Measurements from ENCODE around the gene MAPK14.

DNA sequence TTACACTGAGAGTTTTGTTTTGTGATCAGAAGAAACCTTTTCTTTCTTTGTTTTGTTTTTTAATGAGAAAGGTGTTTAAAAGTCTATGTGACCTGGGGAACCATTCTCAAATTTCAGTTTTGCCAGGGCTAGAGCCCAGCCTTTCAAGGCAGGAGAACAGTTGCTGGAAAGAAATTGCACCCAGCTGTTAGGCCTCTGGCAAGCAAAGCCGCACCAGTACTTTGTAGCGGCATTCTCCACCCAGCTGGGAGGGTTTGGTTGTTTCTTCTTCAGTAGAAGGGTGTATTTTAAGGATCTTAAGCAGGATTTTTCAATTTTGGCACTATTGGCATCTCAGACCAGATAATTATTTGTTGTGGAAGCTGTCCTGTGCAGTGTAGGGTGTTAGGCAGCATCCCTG is 86.1 kb downstream of the MAPK14 start:
- no peak for TF ChIP-seq POLR2A (IDR thresholded peaks at IDR 0.05)
- TF ChIP-seq, protein P1, sequence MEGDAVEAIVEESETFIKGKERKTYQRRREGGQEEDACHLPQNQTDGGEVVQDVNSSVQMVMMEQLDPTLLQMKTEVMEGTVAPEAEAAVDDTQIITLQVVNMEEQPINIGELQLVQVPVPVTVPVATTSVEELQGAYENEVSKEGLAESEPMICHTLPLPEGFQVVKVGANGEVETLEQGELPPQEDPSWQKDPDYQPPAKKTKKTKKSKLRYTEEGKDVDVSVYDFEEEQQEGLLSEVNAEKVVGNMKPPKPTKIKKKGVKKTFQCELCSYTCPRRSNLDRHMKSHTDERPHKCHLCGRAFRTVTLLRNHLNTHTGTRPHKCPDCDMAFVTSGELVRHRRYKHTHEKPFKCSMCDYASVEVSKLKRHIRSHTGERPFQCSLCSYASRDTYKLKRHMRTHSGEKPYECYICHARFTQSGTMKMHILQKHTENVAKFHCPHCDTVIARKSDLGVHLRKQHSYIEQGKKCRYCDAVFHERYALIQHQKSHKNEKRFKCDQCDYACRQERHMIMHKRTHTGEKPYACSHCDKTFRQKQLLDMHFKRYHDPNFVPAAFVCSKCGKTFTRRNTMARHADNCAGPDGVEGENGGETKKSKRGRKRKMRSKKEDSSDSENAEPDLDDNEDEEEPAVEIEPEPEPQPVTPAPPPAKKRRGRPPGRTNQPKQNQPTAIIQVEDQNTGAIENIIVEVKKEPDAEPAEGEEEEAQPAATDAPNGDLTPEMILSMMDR (IDR thresholded peaks at IDR 0.05): no peak
